OCI-LY7 (cell line): Measurements from ENCODE around the gene NTM.

Experiments
- EZH2phosphoT487 ChIP-seq: fragments of 200-600 bp; sonication (generic); IDR thresholded peaks from 2 replicates; pipeline ENCODE4 v1.6.1; 2018; ENCODE audit warnings: low read depth, borderline replicate concordance, mild to moderate bottlenecking, mixed run types, antibody characterized with exemption, low read length, moderate library complexity, mixed read lengths
- TF ChIP-seq, protein P1 (sequence below): fragments of 200-600 bp; sonication (generic); conservative IDR thresholded peaks from 2 replicates; pipeline ENCODE4 v1.5.1; 2014; ENCODE audit warnings: mild to moderate bottlenecking, antibody characterized with exemption, low read length, moderate library complexity, mixed read lengths

DNA sequence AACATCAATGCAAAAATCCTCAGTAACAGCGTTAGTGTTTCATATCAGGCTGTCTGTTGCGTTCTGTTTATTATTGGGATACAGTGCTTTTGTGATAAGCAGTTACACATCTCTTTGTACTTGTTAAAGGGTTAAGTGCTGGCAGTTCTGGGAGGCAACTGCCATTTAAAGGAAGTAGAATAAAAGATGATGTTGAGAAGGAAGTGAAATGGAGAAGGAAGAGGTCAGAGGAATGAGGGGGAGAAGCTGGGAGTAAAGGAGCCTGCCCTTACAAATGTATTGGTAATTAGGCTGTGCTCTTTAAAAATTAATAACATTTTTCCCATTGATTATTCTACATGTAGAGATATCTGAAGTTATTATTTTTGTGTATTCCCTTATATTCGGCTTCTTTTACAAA lies 674.7 kb downstream of the NTM start:
- TF ChIP-seq EZH2phosphoT487: no peak
- TF ChIP-seq, protein P1, sequence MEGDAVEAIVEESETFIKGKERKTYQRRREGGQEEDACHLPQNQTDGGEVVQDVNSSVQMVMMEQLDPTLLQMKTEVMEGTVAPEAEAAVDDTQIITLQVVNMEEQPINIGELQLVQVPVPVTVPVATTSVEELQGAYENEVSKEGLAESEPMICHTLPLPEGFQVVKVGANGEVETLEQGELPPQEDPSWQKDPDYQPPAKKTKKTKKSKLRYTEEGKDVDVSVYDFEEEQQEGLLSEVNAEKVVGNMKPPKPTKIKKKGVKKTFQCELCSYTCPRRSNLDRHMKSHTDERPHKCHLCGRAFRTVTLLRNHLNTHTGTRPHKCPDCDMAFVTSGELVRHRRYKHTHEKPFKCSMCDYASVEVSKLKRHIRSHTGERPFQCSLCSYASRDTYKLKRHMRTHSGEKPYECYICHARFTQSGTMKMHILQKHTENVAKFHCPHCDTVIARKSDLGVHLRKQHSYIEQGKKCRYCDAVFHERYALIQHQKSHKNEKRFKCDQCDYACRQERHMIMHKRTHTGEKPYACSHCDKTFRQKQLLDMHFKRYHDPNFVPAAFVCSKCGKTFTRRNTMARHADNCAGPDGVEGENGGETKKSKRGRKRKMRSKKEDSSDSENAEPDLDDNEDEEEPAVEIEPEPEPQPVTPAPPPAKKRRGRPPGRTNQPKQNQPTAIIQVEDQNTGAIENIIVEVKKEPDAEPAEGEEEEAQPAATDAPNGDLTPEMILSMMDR: no peak
